Hepatocyte (in vitro differentiated cells): ENCODE data around the gene AQR.

ENCODE experiments used
- CTCF ChIP-seq: fragments of 200-600 bp; sonication (generic); IDR thresholded peaks from 2 replicates; pipeline ENCODE4 v1.5.1; 2016; ENCODE audit warnings: antibody characterized with exemption, mild to moderate bottlenecking; ENCODE audit not compliant: poor library complexity
- EZH2 ChIP-seq: fragments of 200-600 bp; sonication (generic); IDR thresholded peaks from 2 replicates; pipeline ENCODE4 v1.6.1; 2016; ENCODE audit warnings: antibody characterized with exemption, mild to moderate bottlenecking, borderline replicate concordance
- EZH2phosphoT487 ChIP-seq: fragments of 200-600 bp; sonication (generic); IDR thresholded peaks from one replicate; pipeline ENCODE4 v1.6.1; 2018; ENCODE audit warnings: antibody characterized with exemption, mild to moderate bottlenecking, low read depth, moderate library complexity; ENCODE audit not compliant: unreplicated experiment, severe bottlenecking

GRCh38 chr15:34976743-34977142 is 7.2 kb upstream of the AQR start:
- no peak for TF ChIP-seq EZH2phosphoT487
- no peak for TF ChIP-seq CTCF
- no peak for TF ChIP-seq EZH2
